ENCODE results near the gene EFNA5.

EFNA5 gene

DNA sequence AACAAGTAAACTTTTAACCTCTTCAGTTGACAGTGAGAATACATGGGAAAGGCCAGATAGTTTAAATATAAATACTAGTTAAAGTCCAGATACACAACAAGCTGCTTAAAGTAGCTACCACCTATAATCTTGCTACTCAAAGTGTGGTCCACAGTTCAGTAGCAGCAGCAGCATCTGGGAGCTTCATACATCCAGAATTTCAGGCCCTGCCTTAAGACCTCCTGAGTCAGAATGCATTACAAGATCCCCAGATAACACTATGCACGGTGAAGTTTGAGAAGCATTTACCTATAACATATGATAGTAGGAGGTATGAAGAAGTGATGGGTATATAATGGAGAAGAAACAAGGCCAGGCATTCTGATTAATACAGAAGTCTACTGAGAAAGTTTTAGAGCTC is 244.5 kb downstream of the EFNA5 start:
- no peak for DNase-seq (ENCODE audit: low read depth)

DNA sequence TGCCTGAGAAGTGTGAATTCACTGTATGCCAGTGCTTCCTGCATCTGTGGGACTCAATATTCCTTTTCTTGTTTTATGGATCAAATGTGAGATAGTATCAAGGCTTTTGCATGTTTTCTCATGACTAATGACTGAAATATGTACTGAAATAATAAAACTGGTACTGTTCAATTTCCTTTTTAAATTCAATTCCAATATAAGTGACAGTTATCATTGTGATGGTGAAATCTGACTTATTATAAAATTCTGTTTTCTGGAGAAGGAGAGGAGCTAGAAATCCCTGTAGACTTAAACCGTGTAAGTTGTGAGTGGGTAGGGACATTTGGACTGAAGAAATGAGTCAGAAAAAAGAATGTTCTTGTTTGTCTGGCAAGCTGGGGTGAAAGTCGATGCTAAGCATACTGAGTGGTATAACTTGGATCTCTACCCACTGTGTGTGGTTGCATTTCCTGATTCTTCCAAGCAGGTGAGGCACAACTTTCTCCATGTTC is 245.2 kb downstream of the EFNA5 start:
- no peak for DNase-seq (ENCODE audit: low read depth)

- no peak for DNase-seq (ENCODE audit: low read depth)
These were observed 246.2 kb downstream of the EFNA5 start for GRCh38 chr5:107424491-107424890.

GRCh38 chr5:107422494-107422893 is 248.2 kb downstream of the EFNA5 start:
- DNase-seq (ENCODE audit: low read depth), result no peak

- no peak for DNase-seq (ENCODE audit: low read depth)
These were observed 251.2 kb downstream of the EFNA5 start for GRCh38 chr5:107419498-107419897.

DNA sequence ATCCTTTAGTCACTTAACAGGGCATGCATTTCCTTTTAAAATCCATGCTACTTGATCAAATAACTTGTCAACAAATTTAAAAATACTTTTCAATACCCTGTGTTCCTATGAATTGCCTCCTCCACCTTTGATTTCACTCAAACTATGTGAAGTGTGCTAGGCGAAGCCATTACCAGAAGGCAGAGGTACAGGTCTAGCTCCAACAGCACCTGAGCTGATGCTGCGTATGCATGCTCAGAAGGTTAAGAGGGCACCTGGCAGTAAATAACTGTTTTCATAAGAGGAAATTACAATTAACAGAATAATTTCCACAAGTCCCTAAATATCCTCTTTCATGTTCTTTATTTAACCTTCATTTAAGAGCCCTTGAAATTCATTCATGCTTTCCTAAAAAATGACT is 251.8 kb downstream of the EFNA5 start:
- DNase-seq (ENCODE audit: low read depth), result no peak

GRCh38 chr5:107418071-107418470 is 252.7 kb downstream of the EFNA5 start:
- DNase-seq (ENCODE audit: low read depth), result no peak

DNA sequence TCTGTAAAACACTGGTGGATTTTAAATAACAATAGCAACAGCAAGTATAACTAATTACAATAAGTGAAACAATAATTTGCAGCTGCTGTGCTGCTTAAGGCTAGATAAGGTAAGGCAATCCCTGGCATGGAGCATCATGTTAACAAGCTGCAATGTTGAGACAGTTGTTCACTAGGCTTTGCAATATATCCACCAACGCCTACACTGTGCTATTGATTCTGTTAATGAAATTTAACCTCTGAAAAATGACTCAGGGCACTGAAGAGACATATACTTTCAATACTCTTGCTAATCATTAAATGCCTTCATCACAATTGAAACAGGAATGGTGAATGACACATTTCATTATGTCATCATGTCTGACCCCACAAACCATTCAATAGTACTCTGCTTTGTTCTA is 255.0 kb downstream of the EFNA5 start:
- no peak for DNase-seq (ENCODE audit: low read depth)

GRCh38 chr5:107414802-107415201 is 255.9 kb downstream of the EFNA5 start:
- DNase-seq (ENCODE audit: low read depth), result no peak

DNA sequence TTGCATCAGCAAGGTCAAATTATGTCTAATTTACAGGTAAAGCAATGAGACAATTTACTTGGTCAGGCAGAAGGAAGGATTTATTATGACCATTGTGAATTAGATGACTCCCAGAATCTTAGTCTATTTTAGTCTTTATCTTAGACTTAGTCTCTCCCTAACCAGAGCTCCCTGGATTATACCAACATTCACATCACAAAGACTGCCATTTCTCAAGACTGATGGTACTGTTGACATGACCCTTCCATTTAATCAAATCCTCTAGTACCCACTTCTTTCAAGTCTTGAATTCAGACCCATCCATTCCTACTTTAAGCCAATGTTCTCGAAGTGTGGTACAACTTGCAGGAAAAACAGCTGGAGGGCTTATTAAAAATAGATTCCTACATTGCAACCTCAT is 257.0 kb downstream of the EFNA5 start:
- no peak for DNase-seq (ENCODE audit: low read depth)

- DNase-seq (ENCODE audit: low read depth), result no peak
These were observed 262.2 kb downstream of the EFNA5 start for GRCh38 chr5:107408564-107408963.

DNA sequence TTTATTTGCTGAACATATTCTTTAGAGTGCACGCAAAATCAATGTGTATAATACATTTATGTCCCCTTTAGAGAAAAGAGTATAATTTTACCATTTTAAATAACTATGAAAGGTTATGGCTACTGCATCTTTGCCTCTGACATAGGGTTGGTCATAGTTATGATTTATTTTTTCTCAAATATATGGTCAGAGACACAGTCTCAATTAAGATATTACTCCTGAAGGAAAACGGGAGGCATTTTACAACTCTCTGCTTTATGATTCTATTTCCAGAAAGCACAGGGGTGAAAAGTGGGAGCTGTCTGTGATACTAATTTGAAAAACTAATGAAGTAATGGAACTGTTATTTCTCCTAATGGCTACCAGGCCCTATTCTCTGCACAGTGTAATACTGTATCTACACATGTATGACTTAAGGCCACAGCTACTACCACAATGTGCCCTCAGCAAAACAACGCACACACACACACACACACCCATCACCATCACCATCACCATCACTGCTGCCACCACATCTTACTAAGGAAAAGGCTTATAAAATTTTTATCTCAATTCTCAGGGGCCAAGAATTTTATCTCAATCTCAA is 262.9 kb downstream of the EFNA5 start:
- no peak for DNase-seq (ENCODE audit: low read depth)

DNA sequence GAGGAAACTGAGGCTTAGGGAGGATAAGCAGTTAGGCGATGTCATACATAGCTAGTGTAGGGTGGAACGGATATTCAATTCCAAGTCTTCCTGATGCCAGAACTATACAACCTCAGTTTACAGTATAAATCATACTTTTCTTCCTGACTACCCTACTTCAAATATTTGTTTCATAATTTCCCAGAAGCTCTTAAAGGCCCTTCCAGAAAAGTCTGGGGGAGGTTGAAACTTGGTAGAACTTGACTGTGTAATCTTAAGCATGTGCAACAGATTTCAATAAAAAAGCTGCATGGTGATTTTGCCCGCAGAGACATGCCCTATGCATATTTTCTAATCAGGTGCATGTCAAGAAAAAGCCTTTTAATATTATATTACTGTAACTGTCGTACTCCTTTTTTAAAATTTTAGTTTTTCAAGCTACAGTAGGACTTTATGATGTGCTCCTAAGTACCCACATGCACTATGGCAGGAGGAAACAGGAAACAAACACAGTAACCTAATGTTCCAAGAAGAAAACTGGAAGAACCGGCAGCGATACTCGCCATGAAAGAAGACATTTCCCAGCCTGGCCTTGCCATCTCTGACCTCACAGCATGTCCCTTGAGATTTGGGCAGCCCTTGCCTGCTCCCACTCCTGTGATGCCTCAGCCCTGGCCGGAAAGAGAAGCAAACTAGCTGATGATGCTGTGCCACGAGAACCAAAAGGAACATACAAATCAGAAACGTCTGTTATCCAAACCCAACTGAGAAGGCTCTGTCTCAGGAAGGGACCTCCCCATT is 266.0 kb downstream of the EFNA5 start:
- DNase-seq (ENCODE audit: low read depth), result no peak

- DNase-seq (ENCODE audit: low read depth), result no peak
These were observed 267.3 kb downstream of the EFNA5 start for GRCh38 chr5:107403228-107403953.

GRCh38 chr5:107402434-107403227 is 268.1 kb downstream of the EFNA5 start:
- DNase-seq (ENCODE audit: low read depth), result no peak

- no peak for DNase-seq (ENCODE audit: low read depth)
These were observed 269.1 kb downstream of the EFNA5 start for GRCh38 chr5:107401470-107402122.

- DNase-seq (ENCODE audit: low read depth), result no peak
These were observed 270.4 kb downstream of the EFNA5 start for GRCh38 chr5:107400328-107400727.

GRCh38 chr5:107398703-107399102 is 272.0 kb downstream of the EFNA5 start:
- DNase-seq (ENCODE audit: low read depth), result no peak

DNA sequence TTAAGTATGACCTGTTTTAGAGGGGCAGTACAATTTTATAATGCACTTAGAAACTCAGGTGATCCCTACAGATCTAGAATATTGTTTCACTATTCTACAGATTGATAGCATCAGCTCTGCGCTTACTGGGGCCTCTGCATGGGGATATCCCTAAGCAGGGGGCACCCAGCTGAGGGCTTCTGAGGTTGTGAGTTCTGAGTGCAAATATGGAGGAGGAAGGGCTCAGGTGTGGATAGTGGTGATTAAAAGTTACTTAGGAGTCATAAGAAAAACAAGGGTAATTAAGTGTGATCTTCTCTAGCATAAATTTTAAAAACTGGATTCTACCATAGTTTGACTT is 274.4 kb downstream of the EFNA5 start:
- no peak for DNase-seq (ENCODE audit: low read depth)

DNA sequence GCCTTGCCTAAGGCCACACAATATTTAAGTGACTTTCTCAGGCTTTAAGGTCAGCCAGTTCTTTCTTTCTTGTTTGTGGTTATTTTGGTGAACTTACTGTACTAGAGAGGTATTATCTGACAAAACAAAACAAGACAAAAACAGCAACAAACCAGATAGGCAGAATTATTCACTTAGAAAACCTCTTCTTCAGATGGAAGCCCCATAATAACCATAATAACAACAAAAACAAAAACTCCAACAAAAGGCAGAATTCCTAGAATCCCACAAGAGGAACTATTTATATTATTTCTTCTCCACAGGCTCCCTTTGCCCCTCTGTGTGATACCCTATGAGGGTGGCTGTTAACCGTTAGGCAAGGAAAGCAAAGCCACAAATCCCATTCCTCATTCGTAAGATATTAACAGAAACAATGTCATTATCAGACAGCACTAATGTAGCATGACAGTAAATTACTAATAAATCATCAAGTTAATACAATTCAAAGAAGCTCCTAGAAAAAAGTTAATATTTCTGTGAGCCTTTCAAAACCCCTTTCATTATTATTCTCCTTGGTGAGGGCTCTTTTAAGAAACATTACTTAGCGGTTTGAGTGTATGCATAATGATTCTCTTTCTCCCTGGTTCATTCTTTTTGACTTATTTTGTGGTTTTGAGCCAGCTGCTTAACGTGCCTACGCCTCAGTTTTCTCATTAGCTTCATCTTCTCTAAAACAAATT is 274.9 kb downstream of the EFNA5 start:
- DNase-seq (ENCODE audit: low read depth), result no peak

GRCh38 chr5:107393851-107394250 is 276.9 kb downstream of the EFNA5 start:
- DNase-seq (ENCODE audit: low read depth), result no peak
